B cell (primary cell): ENCODE data around the gene RIPK3. TPM values are rescaled to one million over a fixed set of nuclear protein-coding genes. Genes with fewer than 3 reads are reported as not detected.

Experiments
- ATAC-seq: fragments of 200-7000 bp; cut with Tn5 transposase; one replicate; pipeline ENCODE4 v1.10.0; 2021; ENCODE audit warnings: low read depth, mild to moderate bottlenecking, moderate number of reproducible peaks, moderate library complexity
- CTCF ChIA-PET: fragments of 350-600 bp; sonication (Branson Sonifier 250); formaldehyde crosslinking; loops from one replicate; lab custom pipeline; 2021; ENCODE audit warnings: antibody characterized with exemption, inconsistent platforms; lab: Charles Lee
- POLR2A ChIA-PET: fragments of 350-600 bp; sonication (Branson Sonifier 250); formaldehyde crosslinking; loops from one replicate; lab custom pipeline; 2021; ENCODE audit warnings: antibody characterized with exemption; lab: Charles Lee
- DNase-seq: peaks from one replicate; pipeline ENCODE4 v3.0.0; 2013
- H2AFZ ChIP-seq: 2 replicates; pipeline ENCODE4 v1.6.1; 2012; ENCODE audit warnings: mild to moderate bottlenecking, low read depth, low read length; ENCODE audit not compliant: insufficient read depth, poor library complexity, severe bottlenecking
- H3K27ac ChIP-seq, 2 donors: 1 replicate in 1 of 2; 2 replicates in 1 of 2; pipeline ENCODE4 v1.5.1; 2012 to 2013; ENCODE audit warnings: low read length in 2 of 2, mild to moderate bottlenecking in 2 of 2, moderate library complexity in 1 of 2
- H3K27me3 ChIP-seq, 4 experiments: fragments of 200-600 bp in 1 of 4; sonication (generic) in 1 of 4; replicated peaks in 1 of 4; 1 replicate in 2 of 4; 2 replicates in 2 of 4; pipeline versions ENCODE4 v1.6.1 to v1.7.0; 2013 to 2016; ENCODE audit warnings: low read length in 3 of 4, mild to moderate bottlenecking in 2 of 4, mixed read lengths in 1 of 4, moderate library complexity in 1 of 4; ENCODE audit not compliant: insufficient read depth in 4 of 4, control insufficient read depth in 3 of 4; ENCODE audit errors: control extremely low read depth in 1 of 4
- H3K36me3 ChIP-seq, 2 experiments: replicated peaks in 1 of 2; 1 replicate in 1 of 2; 2 replicates in 1 of 2; pipeline versions ENCODE4 v1.6.1 to v1.7.1; 2013; ENCODE audit warnings: low read length in 1 of 2; ENCODE audit not compliant: insufficient read depth in 2 of 2, control insufficient read depth in 1 of 2; ENCODE audit errors: control extremely low read depth in 1 of 2, extremely low read depth in 1 of 2
- H3K4me1 ChIP-seq, 2 donors: fragments of 200-600 bp in 1 of 2; sonication (generic) in 1 of 2; 1 replicate in 1 of 2; 2 replicates in 1 of 2; pipeline versions ENCODE4 v1.5.1 to v1.6.1; 2013 to 2017; ENCODE audit warnings: low read length in 2 of 2; ENCODE audit not compliant: control insufficient read depth in 2 of 2, insufficient read depth in 2 of 2
- H3K4me2 ChIP-seq: replicated peaks from 2 replicates; pipeline ENCODE3; 2012; ENCODE audit warnings: mild to moderate bottlenecking, low read depth, low read length; ENCODE audit not compliant: poor library complexity, severe bottlenecking
- H3K4me3 ChIP-seq, 5 experiments: fragments of 200-600 bp in 1 of 5; sonication (generic) in 1 of 5; 1 replicate in 3 of 5; 2 replicates in 2 of 5; pipeline versions ENCODE4 v1.5.1 to v1.7.0; 2011 to 2016; ENCODE audit warnings: low read length in 4 of 5, mild to moderate bottlenecking in 4 of 5, low read depth in 2 of 5, control low read depth in 1 of 5, moderate library complexity in 1 of 5; ENCODE audit not compliant: insufficient read depth in 1 of 5; ENCODE audit errors: control extremely low read depth in 1 of 5, extremely low read depth in 1 of 5
- H3K79me2 ChIP-seq: fragments of 200-600 bp; sonication (generic); one replicate; pipeline ENCODE4 v1.6.0; 2016; ENCODE audit warnings: low read length; ENCODE audit not compliant: control insufficient read depth, insufficient read depth
- H3K9ac ChIP-seq: fragments of 200-600 bp; sonication (generic); 2 replicates; pipeline ENCODE4 v1.6.1; 2017; ENCODE audit warnings: mild to moderate bottlenecking, low read length, moderate library complexity
- H3K9me3 ChIP-seq, 3 donors: one replicate each; pipeline versions ENCODE4 v1.6.1 to v1.7.1; 2013; ENCODE audit warnings: low read length in 2 of 3; ENCODE audit not compliant: control insufficient read depth in 2 of 3, insufficient read depth in 1 of 3; ENCODE audit errors: control extremely low read depth in 1 of 3
- H4K20me1 ChIP-seq: 2 replicates; pipeline ENCODE4 v1.6.0; 2012; ENCODE audit warnings: mild to moderate bottlenecking, low read length; ENCODE audit not compliant: insufficient read depth, control insufficient read depth, poor library complexity, severe bottlenecking
- H3K27ac Mint-ChIP-seq: one replicate; pipeline ENCODE4 v1.8.0; 2021; ENCODE audit warnings: mixed read lengths
- H3K27me3 Mint-ChIP-seq: one replicate; pipeline ENCODE4 v1.8.0; 2021; ENCODE audit warnings: mixed read lengths
- H3K4me1 Mint-ChIP-seq: one replicate; pipeline ENCODE4 v1.8.0; 2021; ENCODE audit warnings: mixed read lengths
- H3K4me3 Mint-ChIP-seq: one replicate; pipeline ENCODE4 v1.8.0; 2021; ENCODE audit warnings: mixed read lengths
- H3K9me3 Mint-ChIP-seq: one replicate; pipeline ENCODE4 v1.8.0; 2022; ENCODE audit warnings: mixed read lengths; ENCODE audit not compliant: insufficient read depth
- CTCF ChIP-seq: fragments of 200-600 bp; IDR thresholded peaks from one replicate; pipeline ENCODE4 v1.8.0; 2022; ENCODE audit warnings: antibody characterized with exemption, mild to moderate bottlenecking
- EZH2 ChIP-seq: IDR thresholded peaks from 2 replicates; pipeline ENCODE4 v1.6.1; 2012; ENCODE audit warnings: borderline replicate concordance, low read depth, mild to moderate bottlenecking, moderate library complexity, low read length; ENCODE audit not compliant: insufficient read depth, poor library complexity, severe bottlenecking
- WGBS: methylation state at CpG from one replicate; pipeline ENCODE4 v1.1.5; 2013; ENCODE audit warnings: missing lambda C conversion rate; ENCODE audit not compliant: insufficient coverage; 5-methylcytosine and 5-hydroxymethylcytosine counted together
- intact Hi-C: fragments of 100-400 bp; cut with micrococcal nuclease; formaldehyde crosslinking; loops from one replicate; pipeline ENCODE4 v1.10.0; 2022
- polyA plus RNA-seq: library from polyadenylated mRNA; depleted of rRNA; stranded (reverse); fragments of >200 nt; gene quantifications from 2 replicates; pipeline ENCODE4 v1.2.3, GENCODE V29; 2012
- total RNA-seq, 2 donors: library from RNA; stranded (reverse); fragments of 120-200 nt in 1 of 2; gene quantifications; 1 replicate in 1 of 2; 2 replicates in 1 of 2; pipeline versions ENCODE4 v1.2.3 to v1.2.4, GENCODE V29; 2013 to 2022

RIPK3 gene
- total and polyA plus RNA-seq, 2 donors (not counting 1 experiment from before 2014, with no cell fraction given): 65.5 to 77.6 TPM

GRCh38 chr14:24311837-24312615 lies 27.8 kb downstream of the RIPK3 start:
- Mint-ChIP-seq H3K4me1 (peaks cover 61% of the 10 kb centered on the region), H3K9me3 (no peaks in the 10 kb centered on the region), H3K27ac (peak overlapping the region; percentile 91), H3K27me3 (no peaks in the 10 kb centered on the region), H3K4me3 (peak overlapping the region; percentile 84)
- peak overlapping the region; percentile 92 for H3K4me2 ChIP-seq
- CTCF ChIA-PET: interaction anchor here (1.3 to 9.4 kb wide), 11 partner anchors 9 to 124 kb away, joined by 3 to 112 read pairs (median 7); partner anchors contain the start of genes CBLN3, KHNYN, MDP1 and RABGGTA
- H3K27ac ChIP-seq: peak overlapping the region; percentile 65 to 83
- H2AFZ ChIP-seq: peak overlapping the region; percentile 82
- no CpG with 5 or more reads among the region's 1 CpG for WGBS
- no peaks in the 10 kb centered on the region for H3K27me3 ChIP-seq
- ATAC-seq (no peak), DNase-seq (no peak)
- POLR2A ChIA-PET: interaction anchor here (0.6 to 2.0 kb wide), 8 partner anchors 12 to 119 kb away, joined by 3 to 17 read pairs (median 6); partner anchors contain the start of genes CHMP4A, DHRS1, KHNYN and NOP9
- TF ChIP-seq EZH2 (no peak), CTCF (no peak)
- H4K20me1 ChIP-seq: peaks cover 32% of the 10 kb centered on the region
- peaks cover 16% of the 10 kb centered on the region for H3K79me2 ChIP-seq
- H3K4me1 ChIP-seq: peaks cover 38 to 57% of the 10 kb centered on the region in 2 donors
- peak overlapping the region; percentile 8 to 71 (median 57) for H3K4me3 ChIP-seq
- peak overlapping the region; percentile 70 for H3K9ac ChIP-seq
- H3K9me3 ChIP-seq: no peaks in the 10 kb centered on the region
- intact Hi-C loops: loop anchor here (1.0 to 5.0 kb wide), 4 partner anchors 20 to 300 kb away; partner anchors contain the start of gene TINF2
- H3K36me3 ChIP-seq: peaks cover 0 to 15% of the 10 kb centered on the region in 2 experiments
